ENCODE measurements around the gene PCBP2.
"Not testable (repeated sequence)": the region's sequence is repeated elsewhere in the genome, so short reads cannot be mapped to it uniquely, and the experiment has no call there.

Gene PCBP2

GRCh38 chr12:53439582-53439981, 12.3 kb upstream of the PCBP2 start:
- not testable (repeated sequence) for DNase-seq (ENCODE audit: extremely low read depth in 1 of 2, low read depth in 1 of 2)

GRCh38 chr12:53441040-53441833, 10.7 kb upstream of the PCBP2 start, which contains the start of gene PRR13:
TSS of gene PRR13 (plus strand) at chr12:53441734. CDS start at chr12:53442715, 981 bp downstream.
- DNase-seq (ENCODE audit: extremely low read depth in 1 of 2, low read depth in 1 of 2): peak; percentile 97

GRCh38 chr12:53443955-53444354, 7.9 kb upstream of the PCBP2 start:
- DNase-seq (ENCODE audit: extremely low read depth in 1 of 2, low read depth in 1 of 2): no peak

- DNase-seq (ENCODE audit: extremely low read depth in 1 of 2, low read depth in 1 of 2): not testable (repeated sequence)
These were observed 7.1 kb upstream of the PCBP2 start for GRCh38 chr12:53444593-53445325.

GRCh38 chr12:53450936-53451335, 966 bp upstream of the PCBP2 start:
- no peak for DNase-seq (ENCODE audit: extremely low read depth in 1 of 2, low read depth in 1 of 2)

- DNase-seq (ENCODE audit: extremely low read depth in 1 of 2, low read depth in 1 of 2): peak; percentile 57 to 65
These were observed 516 bp downstream of the PCBP2 start for GRCh38 chr12:53452159-53453077.

DNA sequence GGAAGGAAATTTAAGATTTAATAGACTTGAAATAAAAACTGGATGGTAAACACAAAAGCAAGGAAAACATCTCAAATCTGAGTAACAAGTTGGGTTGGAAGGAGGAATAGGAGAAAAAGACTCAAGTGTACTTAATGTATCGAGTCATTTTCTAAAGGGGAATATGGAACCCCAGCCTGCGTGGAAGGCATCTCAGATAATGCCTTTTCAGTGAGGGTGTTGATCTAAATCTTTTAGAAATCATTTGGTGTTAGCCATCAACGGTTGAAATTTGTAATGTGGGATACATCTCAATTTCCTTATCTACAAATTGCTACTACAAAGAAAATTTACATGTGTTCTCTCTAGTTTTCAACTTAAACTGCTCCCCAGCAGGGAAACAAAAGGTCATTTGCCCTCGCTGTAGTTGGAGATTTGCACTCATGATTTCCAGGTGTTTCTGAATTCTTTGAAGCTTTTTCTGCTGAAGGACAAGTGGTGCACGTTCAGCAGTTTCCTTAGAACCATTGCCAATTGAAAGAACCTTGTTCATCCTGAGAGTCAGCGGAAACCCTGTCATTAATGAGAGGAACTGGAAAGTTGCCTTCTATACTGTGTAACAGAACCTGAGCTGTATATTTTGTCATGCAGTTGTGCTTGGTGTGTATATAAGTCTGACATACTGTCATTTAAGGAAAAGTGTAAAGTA, 2.2 kb downstream of the PCBP2 start:
- DNase-seq (ENCODE audit: extremely low read depth in 1 of 2, low read depth in 1 of 2): no peak

GRCh38 chr12:53454707-53455106, 2.8 kb downstream of the PCBP2 start:
- no peak for DNase-seq (ENCODE audit: extremely low read depth in 1 of 2, low read depth in 1 of 2)

DNA sequence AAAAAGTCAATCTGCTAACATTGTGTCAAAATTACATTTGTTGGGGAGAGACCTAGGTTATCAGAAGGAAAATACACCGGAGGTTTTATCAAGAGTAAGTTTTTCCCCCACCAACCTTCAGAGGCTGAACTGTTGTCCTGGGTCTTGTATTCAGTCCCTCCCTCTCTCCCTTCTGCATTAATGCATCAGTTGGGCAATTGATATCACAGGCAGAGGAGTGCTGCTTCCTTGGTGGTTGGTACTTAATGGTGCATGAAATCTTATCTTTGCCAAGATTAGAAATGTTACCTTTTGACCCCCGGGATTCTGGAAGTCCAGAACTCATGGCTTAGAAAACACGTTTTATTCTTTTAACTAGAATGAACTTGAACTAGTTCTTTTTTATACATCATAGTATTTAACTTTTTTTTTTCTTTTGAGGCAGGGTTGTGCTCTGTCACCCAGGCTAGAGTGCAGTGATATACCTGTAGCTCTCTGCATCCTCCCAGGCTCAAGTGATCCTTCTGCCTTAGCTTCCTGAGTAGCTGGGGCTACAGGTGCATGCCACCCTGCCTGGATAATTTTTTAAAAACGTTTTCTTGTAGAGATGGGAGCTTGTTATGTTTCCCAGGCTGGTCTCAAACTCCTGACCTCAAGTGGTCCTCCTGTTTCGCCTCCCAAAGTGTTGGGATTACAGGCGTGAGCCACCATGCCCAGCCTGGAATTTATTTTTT, 4.9 kb downstream of the PCBP2 start:
- no peak for DNase-seq (ENCODE audit: extremely low read depth in 1 of 2, low read depth in 1 of 2)

DNA sequence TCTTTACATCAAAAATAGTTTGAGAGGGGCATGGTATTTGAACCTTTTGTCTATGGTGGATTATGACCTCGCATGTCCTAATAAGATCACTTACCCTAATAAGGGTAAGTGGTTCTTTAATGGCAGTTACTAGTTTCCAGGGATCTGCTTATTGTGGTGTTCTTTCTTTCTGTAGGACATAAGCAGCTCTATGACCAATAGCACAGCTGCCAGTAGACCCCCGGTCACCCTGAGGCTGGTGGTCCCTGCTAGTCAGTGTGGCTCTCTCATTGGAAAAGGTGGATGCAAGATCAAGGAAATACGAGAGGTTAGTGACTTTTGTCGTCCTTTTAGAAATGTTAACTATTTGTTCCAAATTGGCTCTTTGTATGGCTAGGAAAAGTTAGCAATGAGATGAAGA, 7.2 kb downstream of the PCBP2 start:
- DNase-seq (ENCODE audit: extremely low read depth in 1 of 2, low read depth in 1 of 2): no peak

GRCh38 chr12:53461059-53461458, 9.2 kb downstream of the PCBP2 start:
- DNase-seq (ENCODE audit: extremely low read depth in 1 of 2, low read depth in 1 of 2): no peak

- DNase-seq (ENCODE audit: extremely low read depth in 1 of 2, low read depth in 1 of 2): no peak
These were observed 9.7 kb downstream of the PCBP2 start for GRCh38 chr12:53461591-53461990.

DNA sequence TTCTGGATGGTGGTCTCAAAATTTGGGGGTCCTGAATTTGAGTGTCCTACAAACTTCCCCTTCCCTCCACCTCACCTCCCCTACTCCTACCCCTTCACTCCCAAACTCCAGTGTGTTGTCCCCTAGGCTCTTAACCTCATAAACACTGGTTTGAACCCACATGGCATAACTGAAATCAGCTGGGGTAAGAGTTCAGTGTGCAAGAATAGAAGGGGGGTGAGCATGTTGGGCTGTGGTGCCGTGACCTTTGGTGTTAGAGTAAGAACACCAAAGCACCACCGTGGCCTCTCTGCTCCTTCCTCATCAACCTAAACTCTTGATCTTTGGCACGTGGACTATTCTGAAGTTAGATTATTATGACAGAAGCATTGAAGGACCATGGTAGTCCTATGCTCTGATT, 11.0 kb downstream of the PCBP2 start:
- DNase-seq (ENCODE audit: extremely low read depth in 1 of 2, low read depth in 1 of 2): no peak

DNA sequence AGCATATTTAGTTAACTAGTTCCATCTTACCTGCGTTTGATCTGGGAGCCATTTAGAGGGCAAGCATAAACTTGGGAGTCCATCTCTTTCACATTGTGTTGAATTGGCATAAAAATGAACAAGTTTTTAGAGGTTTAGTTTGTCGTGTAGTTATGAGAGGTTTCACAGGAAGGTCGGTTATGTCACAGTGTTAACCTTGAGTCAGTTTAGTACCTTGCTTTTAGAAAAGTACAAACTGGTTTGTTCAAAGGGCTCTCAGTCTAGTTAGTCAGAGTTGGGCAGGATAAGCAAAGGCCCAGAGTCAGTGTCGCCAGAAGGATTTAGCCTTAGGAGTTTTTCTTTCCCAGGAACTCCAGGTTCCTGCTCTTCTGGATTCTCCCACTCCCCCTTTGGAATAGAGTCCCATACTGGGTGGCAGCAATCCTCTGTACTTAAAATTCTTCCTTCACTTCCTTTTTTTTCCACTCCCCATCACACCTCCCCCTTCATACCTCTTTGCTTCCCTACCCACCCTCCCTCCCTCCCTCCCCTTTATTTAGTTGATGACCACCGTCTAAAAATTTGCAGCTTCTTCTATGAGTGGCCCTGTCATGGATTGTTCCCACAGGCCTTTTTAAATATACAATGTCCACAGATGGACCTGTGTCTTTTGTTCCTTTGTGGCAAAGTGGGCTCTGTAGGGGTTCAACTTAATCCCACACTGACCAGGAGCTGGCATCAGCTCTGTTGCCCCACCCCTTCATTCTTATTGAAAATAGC, 12.1 kb downstream of the PCBP2 start:
- DNase-seq (ENCODE audit: extremely low read depth in 1 of 2, low read depth in 1 of 2): no peak

DNA sequence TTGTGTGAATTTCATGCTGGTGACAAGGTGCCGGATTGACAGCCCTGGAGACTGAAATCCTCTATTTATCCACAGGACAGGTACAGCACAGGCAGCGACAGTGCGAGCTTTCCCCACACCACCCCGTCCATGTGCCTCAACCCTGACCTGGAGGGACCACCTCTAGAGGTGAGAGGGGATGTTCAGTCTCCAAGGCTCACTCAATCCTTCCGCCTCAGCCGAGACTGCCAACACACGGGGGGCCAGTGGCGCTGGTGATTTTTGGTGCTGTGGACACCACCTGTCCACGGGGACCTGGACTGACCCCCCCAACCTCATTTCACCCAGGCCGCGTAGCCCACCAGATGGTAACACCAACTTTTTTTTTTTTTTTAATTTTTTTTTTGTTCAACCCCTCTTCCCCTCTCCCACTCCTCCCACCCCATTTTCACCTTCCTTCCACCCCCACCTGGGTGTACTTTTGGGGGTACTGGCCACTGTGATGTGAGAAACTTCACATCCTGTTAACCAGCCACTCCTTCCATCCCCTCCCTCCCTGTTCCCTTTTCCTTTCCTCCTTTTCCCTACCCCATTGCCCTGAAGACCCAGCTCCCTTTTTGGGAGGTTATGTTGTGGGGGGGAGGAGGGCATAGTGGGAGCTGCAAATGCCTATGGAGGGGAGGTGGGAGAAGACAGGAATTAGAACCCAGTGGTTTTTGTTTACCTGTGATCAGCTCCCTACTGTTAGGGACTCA, 12.9 kb downstream of the PCBP2 start:
- no peak for DNase-seq (ENCODE audit: extremely low read depth in 1 of 2, low read depth in 1 of 2)

GRCh38 chr12:53465679-53466078, 13.8 kb downstream of the PCBP2 start:
- no peak for DNase-seq (ENCODE audit: extremely low read depth in 1 of 2, low read depth in 1 of 2)

- no peak for DNase-seq (ENCODE audit: extremely low read depth in 1 of 2, low read depth in 1 of 2)
These were observed 14.7 kb downstream of the PCBP2 start for GRCh38 chr12:53466640-53467039.

- DNase-seq (ENCODE audit: extremely low read depth in 1 of 2, low read depth in 1 of 2): no peak
These were observed 15.2 kb downstream of the PCBP2 start for GRCh38 chr12:53467082-53467481.

- no peak for DNase-seq (ENCODE audit: extremely low read depth in 1 of 2, low read depth in 1 of 2)
These were observed 16.0 kb downstream of the PCBP2 start for GRCh38 chr12:53467880-53468279.

Measured in activated CD8-positive, alpha-beta memory T cell treated with anti-CD3 and anti-CD28 coated beads for 1 hour (primary cell).